B cell (primary cell): ENCODE results near the gene ELOVL6. TPM values are rescaled to one million over a fixed set of nuclear protein-coding genes. Genes with fewer than 3 reads are reported as not detected.

Experiments used
- ATAC-seq: fragments of 200-7000 bp; cut with Tn5 transposase; one replicate; pipeline ENCODE4 v1.10.0; 2021; ENCODE audit warnings: low read depth, mild to moderate bottlenecking, moderate number of reproducible peaks, moderate library complexity
- CTCF ChIA-PET: fragments of 350-600 bp; sonication (Branson Sonifier 250); formaldehyde crosslinking; loops from one replicate; lab custom pipeline; 2021; ENCODE audit warnings: antibody characterized with exemption, inconsistent platforms; lab: Charles Lee
- POLR2A ChIA-PET: fragments of 350-600 bp; sonication (Branson Sonifier 250); formaldehyde crosslinking; loops from one replicate; lab custom pipeline; 2021; ENCODE audit warnings: antibody characterized with exemption; lab: Charles Lee
- DNase-seq: peaks from one replicate; pipeline ENCODE4 v3.0.0; 2013
- H2AFZ ChIP-seq: 2 replicates; pipeline ENCODE4 v1.6.1; 2012; ENCODE audit warnings: mild to moderate bottlenecking, low read depth, low read length; ENCODE audit not compliant: insufficient read depth, poor library complexity, severe bottlenecking
- H3K27ac ChIP-seq, 2 donors: 1 replicate in 1 of 2; 2 replicates in 1 of 2; pipeline ENCODE4 v1.5.1; 2012 to 2013; ENCODE audit warnings: low read length in 2 of 2, mild to moderate bottlenecking in 2 of 2, moderate library complexity in 1 of 2
- H3K27me3 ChIP-seq, 4 experiments: fragments of 200-600 bp in 1 of 4; sonication (generic) in 1 of 4; replicated peaks in 1 of 4; 1 replicate in 2 of 4; 2 replicates in 2 of 4; pipeline versions ENCODE4 v1.6.1 to v1.7.0; 2013 to 2016; ENCODE audit warnings: low read length in 3 of 4, mild to moderate bottlenecking in 2 of 4, mixed read lengths in 1 of 4, moderate library complexity in 1 of 4; ENCODE audit not compliant: insufficient read depth in 4 of 4, control insufficient read depth in 3 of 4; ENCODE audit errors: control extremely low read depth in 1 of 4
- H3K36me3 ChIP-seq, 2 experiments: replicated peaks in 1 of 2; 1 replicate in 1 of 2; 2 replicates in 1 of 2; pipeline versions ENCODE4 v1.6.1 to v1.7.1; 2013; ENCODE audit warnings: low read length in 1 of 2; ENCODE audit not compliant: insufficient read depth in 2 of 2, control insufficient read depth in 1 of 2; ENCODE audit errors: control extremely low read depth in 1 of 2, extremely low read depth in 1 of 2
- H3K4me1 ChIP-seq, 2 donors: fragments of 200-600 bp in 1 of 2; sonication (generic) in 1 of 2; 1 replicate in 1 of 2; 2 replicates in 1 of 2; pipeline versions ENCODE4 v1.5.1 to v1.6.1; 2013 to 2017; ENCODE audit warnings: low read length in 2 of 2; ENCODE audit not compliant: control insufficient read depth in 2 of 2, insufficient read depth in 2 of 2
- H3K4me2 ChIP-seq: replicated peaks from 2 replicates; pipeline ENCODE3; 2012; ENCODE audit warnings: mild to moderate bottlenecking, low read depth, low read length; ENCODE audit not compliant: poor library complexity, severe bottlenecking
- H3K4me3 ChIP-seq, 5 experiments: fragments of 200-600 bp in 1 of 5; sonication (generic) in 1 of 5; 1 replicate in 3 of 5; 2 replicates in 2 of 5; pipeline versions ENCODE4 v1.5.1 to v1.7.0; 2011 to 2016; ENCODE audit warnings: low read length in 4 of 5, mild to moderate bottlenecking in 4 of 5, low read depth in 2 of 5, control low read depth in 1 of 5, moderate library complexity in 1 of 5; ENCODE audit not compliant: insufficient read depth in 1 of 5; ENCODE audit errors: control extremely low read depth in 1 of 5, extremely low read depth in 1 of 5
- H3K79me2 ChIP-seq: fragments of 200-600 bp; sonication (generic); one replicate; pipeline ENCODE4 v1.6.0; 2016; ENCODE audit warnings: low read length; ENCODE audit not compliant: control insufficient read depth, insufficient read depth
- H3K9ac ChIP-seq: fragments of 200-600 bp; sonication (generic); 2 replicates; pipeline ENCODE4 v1.6.1; 2017; ENCODE audit warnings: mild to moderate bottlenecking, low read length, moderate library complexity
- H3K9me3 ChIP-seq, 3 donors: one replicate each; pipeline versions ENCODE4 v1.6.1 to v1.7.1; 2013; ENCODE audit warnings: low read length in 2 of 3; ENCODE audit not compliant: control insufficient read depth in 2 of 3, insufficient read depth in 1 of 3; ENCODE audit errors: control extremely low read depth in 1 of 3
- H4K20me1 ChIP-seq: 2 replicates; pipeline ENCODE4 v1.6.0; 2012; ENCODE audit warnings: mild to moderate bottlenecking, low read length; ENCODE audit not compliant: insufficient read depth, control insufficient read depth, poor library complexity, severe bottlenecking
- H3K27ac Mint-ChIP-seq: one replicate; pipeline ENCODE4 v1.8.0; 2021; ENCODE audit warnings: mixed read lengths
- H3K27me3 Mint-ChIP-seq: one replicate; pipeline ENCODE4 v1.8.0; 2021; ENCODE audit warnings: mixed read lengths
- H3K4me1 Mint-ChIP-seq: one replicate; pipeline ENCODE4 v1.8.0; 2021; ENCODE audit warnings: mixed read lengths
- H3K4me3 Mint-ChIP-seq: one replicate; pipeline ENCODE4 v1.8.0; 2021; ENCODE audit warnings: mixed read lengths
- H3K9me3 Mint-ChIP-seq: one replicate; pipeline ENCODE4 v1.8.0; 2022; ENCODE audit warnings: mixed read lengths; ENCODE audit not compliant: insufficient read depth
- EZH2 ChIP-seq: IDR thresholded peaks from 2 replicates; pipeline ENCODE4 v1.6.1; 2012; ENCODE audit warnings: borderline replicate concordance, low read depth, mild to moderate bottlenecking, moderate library complexity, low read length; ENCODE audit not compliant: insufficient read depth, poor library complexity, severe bottlenecking
- whole genome bisulfite sequencing: methylation state at CpG from one replicate; pipeline ENCODE4 v1.1.5; 2013; ENCODE audit warnings: missing lambda C conversion rate; ENCODE audit not compliant: insufficient coverage; 5-methylcytosine and 5-hydroxymethylcytosine counted together
- intact Hi-C: fragments of 100-400 bp; cut with micrococcal nuclease; formaldehyde crosslinking; loops from one replicate; pipeline ENCODE4 v1.10.0; 2022
- polyA plus RNA-seq: library from polyadenylated mRNA; depleted of rRNA; stranded (reverse); fragments of >200 nt; gene quantifications from 2 replicates; pipeline ENCODE4 v1.2.3, GENCODE V29; 2012
- total RNA-seq, 2 donors: library from RNA; stranded (reverse); fragments of 120-200 nt in 1 of 2; gene quantifications; 1 replicate in 1 of 2; 2 replicates in 1 of 2; pipeline versions ENCODE4 v1.2.3 to v1.2.4, GENCODE V29; 2013 to 2022
- TF ChIP-seq, protein P1 (sequence below): fragments of 200-600 bp; IDR thresholded peaks from one replicate; pipeline ENCODE4 v1.8.0; 2022; ENCODE audit warnings: antibody characterized with exemption, mild to moderate bottlenecking

ELOVL6 gene
- total and polyA plus RNA-seq, 2 donors (not counting 1 experiment from before 2014, with no cell fraction given) = 0.10 to 0.22 TPM

GRCh38 chr4:110042545-110043517, 155.6 kb downstream of the ELOVL6 start:
- no peak overlapping the region for H3K4me3 ChIP-seq
- no peak overlapping the region for H3K4me3 Mint-ChIP-seq
- H3K27me3 ChIP-seq = peaks cover 0 to 3% (median 0%) of the 10 kb centered on the region in 4 experiments
- H3K27ac ChIP-seq = no peak overlapping the region
- TF ChIP-seq, protein P1, sequence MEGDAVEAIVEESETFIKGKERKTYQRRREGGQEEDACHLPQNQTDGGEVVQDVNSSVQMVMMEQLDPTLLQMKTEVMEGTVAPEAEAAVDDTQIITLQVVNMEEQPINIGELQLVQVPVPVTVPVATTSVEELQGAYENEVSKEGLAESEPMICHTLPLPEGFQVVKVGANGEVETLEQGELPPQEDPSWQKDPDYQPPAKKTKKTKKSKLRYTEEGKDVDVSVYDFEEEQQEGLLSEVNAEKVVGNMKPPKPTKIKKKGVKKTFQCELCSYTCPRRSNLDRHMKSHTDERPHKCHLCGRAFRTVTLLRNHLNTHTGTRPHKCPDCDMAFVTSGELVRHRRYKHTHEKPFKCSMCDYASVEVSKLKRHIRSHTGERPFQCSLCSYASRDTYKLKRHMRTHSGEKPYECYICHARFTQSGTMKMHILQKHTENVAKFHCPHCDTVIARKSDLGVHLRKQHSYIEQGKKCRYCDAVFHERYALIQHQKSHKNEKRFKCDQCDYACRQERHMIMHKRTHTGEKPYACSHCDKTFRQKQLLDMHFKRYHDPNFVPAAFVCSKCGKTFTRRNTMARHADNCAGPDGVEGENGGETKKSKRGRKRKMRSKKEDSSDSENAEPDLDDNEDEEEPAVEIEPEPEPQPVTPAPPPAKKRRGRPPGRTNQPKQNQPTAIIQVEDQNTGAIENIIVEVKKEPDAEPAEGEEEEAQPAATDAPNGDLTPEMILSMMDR = no peak
- TF ChIP-seq EZH2 = no peak
- H3K4me2 ChIP-seq = no peak overlapping the region
- POLR2A ChIA-PET = no interaction called here
- H3K9me3 ChIP-seq = no peaks in the 10 kb centered on the region
- no peak overlapping the region for H3K27ac Mint-ChIP-seq
- no peaks in the 10 kb centered on the region for H4K20me1 ChIP-seq
- WGBS = 25% methylated on average over 6 of the region's 13 CpGs
- intact Hi-C loops = no loop called here
- H3K4me1 Mint-ChIP-seq = no peaks in the 10 kb centered on the region
- H3K9me3 Mint-ChIP-seq = no peaks in the 10 kb centered on the region
- H3K36me3 ChIP-seq = no peaks in the 10 kb centered on the region
- H3K9ac ChIP-seq = no peak overlapping the region
- DNase-seq = no peak
- H2AFZ ChIP-seq = no peak overlapping the region
- H3K79me2 ChIP-seq = no peaks in the 10 kb centered on the region
- H3K4me1 ChIP-seq = no peaks in the 10 kb centered on the region
- H3K27me3 Mint-ChIP-seq = peaks cover 22% of the 10 kb centered on the region
- CTCF ChIA-PET = interaction anchor here (0.6 to 1.2 kb wide), 2 partner anchors 13 to 468 kb away, joined by 3 to 4 read pairs; no protein-coding TSS in a partner anchor
- ATAC-seq = no peak

- H3K36me3 ChIP-seq = no peaks in the 10 kb centered on the region
- ATAC-seq (no peak), DNase-seq (no peak)
- H3K27ac ChIP-seq = no peak overlapping the region
- intact Hi-C loops = no loop called here
- H3K4me3 Mint-ChIP-seq = no peak overlapping the region
- no peak for TF ChIP-seq EZH2
- TF ChIP-seq, protein P1 = no peak
- H2AFZ ChIP-seq = no peak overlapping the region
- H3K4me1 Mint-ChIP-seq = no peaks in the 10 kb centered on the region
- H3K4me1 ChIP-seq = no peaks in the 10 kb centered on the region
- no peaks in the 10 kb centered on the region for H3K79me2 ChIP-seq
- no peak overlapping the region for H3K4me2 ChIP-seq
- no peaks in the 10 kb centered on the region for H3K9me3 Mint-ChIP-seq
- ChIA-PET POLR2A (no interaction called here), CTCF (no interaction called here)
- no peak overlapping the region for H3K27ac Mint-ChIP-seq
- no peak overlapping the region for H3K4me3 ChIP-seq
- H3K27me3 Mint-ChIP-seq = peaks cover 32% of the 10 kb centered on the region
- no peaks in the 10 kb centered on the region for H4K20me1 ChIP-seq
- H3K27me3 ChIP-seq = peaks cover 0 to 7% (median 0%) of the 10 kb centered on the region in 4 experiments
- H3K9me3 ChIP-seq = no peaks in the 10 kb centered on the region
- H3K9ac ChIP-seq = no peak overlapping the region
- WGBS = no CpG with 5 or more reads among the region's 1 CpG
Measured at GRCh38 chr4:110041735-110042134, 156.7 kb downstream of the ELOVL6 start.
